Activated CD4-positive, alpha-beta T cell treated with anti-CD3 and anti-CD28 coated beads for 4 hours (primary cell): Measurements from ENCODE around the gene CLDN15.

Experiments
- DNase-seq, 2 donors: peaks; one replicate each; pipeline ENCODE4 v3.0.0-alpha.2; 2020

Gene CLDN15

DNA sequence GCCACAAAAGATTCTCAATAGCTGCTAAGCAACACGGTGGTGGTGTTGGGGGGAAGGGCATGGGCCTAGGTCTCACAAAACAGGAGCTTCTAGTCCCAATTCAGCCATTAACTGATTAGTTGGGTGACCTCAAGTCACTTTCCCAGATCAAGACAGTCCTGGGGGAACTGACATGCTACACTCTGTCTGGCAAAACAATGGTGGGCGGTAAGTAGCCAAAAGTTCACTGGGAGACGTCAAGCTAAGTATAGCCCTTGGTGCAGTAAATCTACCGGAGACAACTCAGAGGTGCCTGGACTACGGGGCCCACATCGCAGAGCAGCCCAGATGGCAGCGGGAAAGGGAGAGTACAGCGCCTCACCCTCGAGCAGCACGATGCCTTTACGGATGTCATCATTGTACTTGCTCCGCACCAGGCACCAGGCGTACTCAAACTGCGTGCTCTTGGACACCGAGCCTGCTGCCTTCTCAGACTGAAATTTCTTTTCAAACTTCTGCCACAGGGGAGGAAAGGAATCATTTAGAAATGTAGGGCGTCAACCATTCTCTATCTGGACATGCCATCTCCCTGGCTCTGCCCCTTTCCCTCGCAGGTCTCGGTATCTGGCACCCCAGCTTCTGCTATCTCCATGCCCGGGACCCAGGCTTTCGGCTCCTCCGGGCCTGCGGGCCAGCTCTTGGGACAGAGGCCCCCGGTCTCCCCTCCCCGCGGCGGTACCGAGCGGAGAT, 6.2 kb upstream of the CLDN15 start:
- no peak for DNase-seq

DNA sequence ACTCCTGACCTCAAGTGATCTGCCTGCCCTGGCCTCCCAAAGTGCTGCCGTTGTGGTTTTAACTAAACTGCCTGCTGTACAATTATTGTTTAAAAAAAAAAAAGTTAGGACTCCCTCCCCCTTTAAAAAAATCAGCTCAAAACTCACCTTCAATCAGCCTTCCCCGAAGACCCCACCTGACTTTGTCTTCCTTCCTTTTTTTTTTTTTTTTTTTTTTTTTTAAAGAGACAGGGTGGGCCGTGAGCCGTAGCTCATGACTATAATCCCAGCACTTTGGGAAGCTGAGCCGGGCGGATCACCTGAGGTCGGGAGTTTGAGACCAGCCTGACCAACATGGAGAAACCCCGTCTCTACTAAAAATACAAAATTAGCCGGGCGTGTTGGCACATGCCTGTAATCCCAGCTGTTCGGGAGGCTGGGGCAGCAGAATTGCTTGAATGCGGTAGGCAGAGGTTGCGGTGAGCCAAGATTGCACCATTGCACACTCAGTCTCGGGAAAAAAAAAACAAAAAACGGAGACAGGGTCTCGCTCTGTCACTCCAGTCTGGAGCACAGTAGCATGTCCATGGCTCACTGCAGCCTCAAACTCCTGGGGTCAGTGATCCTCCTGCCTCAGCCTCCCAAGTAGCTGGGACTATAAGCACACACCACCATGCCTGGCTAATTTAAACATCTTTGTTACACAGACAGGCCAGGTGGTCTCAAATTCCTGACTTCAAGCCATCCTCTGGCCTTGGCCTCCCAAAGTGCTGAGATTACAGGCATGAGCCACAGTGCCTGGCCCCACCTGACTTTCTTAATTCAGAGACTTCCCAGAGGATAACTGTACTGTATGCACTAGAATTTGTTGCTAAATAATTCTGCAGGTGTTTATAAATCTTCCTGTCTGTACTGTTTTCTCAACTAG, 4.1 kb upstream of the CLDN15 start:
- no peak for DNase-seq

DNA sequence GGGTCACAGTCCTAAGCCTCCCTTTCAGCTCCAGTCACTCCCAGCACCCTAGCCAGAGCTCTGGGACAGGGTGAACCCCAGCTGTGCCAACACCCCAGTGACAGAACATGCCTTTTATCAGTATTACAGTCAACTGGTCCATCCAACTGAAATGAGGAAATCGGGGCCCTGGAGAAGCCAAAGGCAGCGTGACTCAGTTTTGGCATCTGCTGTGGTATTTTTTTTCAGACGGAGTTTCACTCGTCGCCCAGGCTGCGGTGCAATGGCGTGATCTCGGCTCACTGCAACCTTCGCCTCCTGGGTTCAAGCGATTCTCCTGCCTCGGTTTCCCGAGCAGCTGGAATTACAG, 3.4 kb upstream of the CLDN15 start:
- no peak for DNase-seq

DNA sequence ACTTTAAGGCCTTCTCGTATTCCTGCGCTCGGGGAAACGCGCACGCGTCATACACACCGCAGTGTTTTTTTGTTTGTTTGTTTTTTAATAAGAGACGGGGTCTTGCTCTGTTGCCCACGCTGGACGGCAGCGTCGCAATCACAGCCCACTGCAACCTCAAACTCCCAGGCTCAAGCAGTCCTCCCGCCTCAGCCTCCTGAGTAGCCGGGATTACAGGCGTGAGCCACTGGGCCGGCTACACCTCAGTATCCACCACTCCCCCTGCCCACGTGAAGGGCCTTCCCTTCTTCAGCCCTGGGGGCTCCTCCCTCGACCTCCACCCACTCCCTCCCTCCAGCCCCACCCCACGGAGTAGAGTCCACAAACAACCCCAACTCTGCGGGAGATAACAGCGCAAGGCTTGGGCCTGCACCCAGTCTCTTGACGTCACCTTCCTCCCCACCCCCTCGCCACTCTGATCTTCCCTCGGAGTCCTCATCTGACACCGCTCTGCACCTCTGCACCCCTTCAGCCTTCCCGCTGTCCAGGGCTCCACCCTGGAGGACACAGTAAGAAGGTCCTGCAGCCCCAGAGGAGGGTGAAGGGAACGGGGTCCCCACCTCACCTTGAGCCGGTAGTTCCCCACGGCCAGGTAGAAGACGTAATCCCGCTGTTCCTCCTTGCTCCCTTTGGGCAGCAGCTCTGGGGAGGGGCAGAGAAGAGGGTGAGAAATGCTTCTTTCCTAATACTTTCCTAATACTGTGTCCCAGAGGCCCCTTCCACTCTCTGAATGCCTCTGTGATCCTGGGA, 2.8 kb upstream of the CLDN15 start:
- DNase-seq = no peak

GRCh38 chr7:101239951-101240220, 2.3 kb upstream of the CLDN15 start:
- no peak for DNase-seq

DNA sequence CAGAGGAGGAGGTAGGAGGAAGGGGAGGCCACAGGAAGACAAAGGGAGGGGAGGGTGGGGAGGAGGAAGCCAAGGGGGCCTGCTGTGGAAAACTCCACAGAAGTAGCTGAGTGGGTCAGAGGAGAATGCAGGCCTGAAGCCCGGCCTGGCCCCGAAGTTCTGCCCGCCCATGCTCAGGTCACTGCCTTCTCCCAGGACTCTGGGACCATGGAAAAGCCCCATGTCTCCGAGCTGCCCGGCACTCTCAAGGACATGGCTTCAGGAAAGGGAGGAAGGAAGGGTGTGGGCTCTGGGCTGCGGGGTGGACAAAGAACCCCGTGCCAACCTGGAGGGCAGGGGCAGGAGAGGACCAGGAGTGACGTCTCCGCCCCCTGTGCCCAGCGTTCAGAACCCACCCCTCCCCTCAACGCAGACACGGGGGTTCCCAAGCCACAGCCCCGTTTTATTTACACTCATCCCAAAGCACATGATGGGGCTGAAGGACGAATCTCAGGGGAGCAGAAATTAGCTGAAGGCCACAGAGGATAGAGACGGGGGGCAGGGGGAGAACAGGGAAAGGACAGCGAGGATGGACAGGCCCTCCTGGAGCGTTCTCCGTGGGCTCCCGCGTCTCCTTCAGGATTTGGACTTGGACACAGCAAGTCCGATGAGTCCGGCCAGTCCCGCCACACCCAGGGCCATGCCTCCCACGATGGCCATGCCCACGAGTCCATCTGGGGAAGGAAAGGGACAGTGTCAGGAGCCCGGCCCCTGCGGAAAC, 1.8 kb upstream of the CLDN15 start:
- DNase-seq = no peak

- DNase-seq = no peak
These were observed 902 bp upstream of the CLDN15 start for GRCh38 chr7:101238226-101239182.

- DNase-seq = no peak
These were observed 1.2 kb downstream of the CLDN15 start for GRCh38 chr7:101236292-101236835.

- no peak for DNase-seq
These were observed 2.1 kb downstream of the CLDN15 start for GRCh38 chr7:101235522-101235921.

- no peak for DNase-seq
These were observed 2.6 kb downstream of the CLDN15 start for GRCh38 chr7:101235050-101235449.

- DNase-seq = no peak
These were observed 3.0 kb downstream of the CLDN15 start for GRCh38 chr7:101234636-101235035.

DNA sequence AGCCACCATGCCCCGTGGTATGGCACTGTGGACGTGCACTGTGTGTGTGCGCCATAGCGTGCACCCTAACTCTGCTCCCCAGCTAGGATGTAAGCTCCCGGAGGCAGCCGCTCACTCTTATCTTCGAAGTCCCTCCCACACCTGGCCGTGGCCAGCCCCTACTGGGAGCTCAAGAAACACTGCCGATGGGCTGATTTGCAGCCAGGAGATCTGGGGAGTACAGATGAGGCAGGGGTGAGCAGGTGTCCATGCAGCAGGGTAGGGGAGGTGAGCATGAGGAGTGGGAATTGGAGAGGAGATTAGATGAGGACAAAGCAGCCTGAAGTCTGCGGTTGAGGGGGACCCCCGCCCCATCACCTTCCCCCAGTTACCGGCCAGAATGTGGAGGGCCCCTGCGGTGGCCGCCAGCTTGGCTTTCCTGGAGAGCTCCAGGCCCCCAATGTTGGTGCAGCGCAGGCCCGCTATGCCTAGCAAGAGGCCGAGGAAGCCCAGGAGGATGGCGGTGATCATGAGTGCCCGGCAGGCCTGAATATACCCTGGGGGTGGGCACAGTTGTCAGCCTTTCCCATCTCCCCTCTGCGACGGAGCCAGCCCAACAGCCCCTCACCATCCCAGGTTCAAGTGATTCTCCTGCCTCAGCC, 3.6 kb downstream of the CLDN15 start:
- DNase-seq = no peak

GRCh38 chr7:101232141-101232850, 5.3 kb downstream of the CLDN15 start:
- DNase-seq = no peak

DNA sequence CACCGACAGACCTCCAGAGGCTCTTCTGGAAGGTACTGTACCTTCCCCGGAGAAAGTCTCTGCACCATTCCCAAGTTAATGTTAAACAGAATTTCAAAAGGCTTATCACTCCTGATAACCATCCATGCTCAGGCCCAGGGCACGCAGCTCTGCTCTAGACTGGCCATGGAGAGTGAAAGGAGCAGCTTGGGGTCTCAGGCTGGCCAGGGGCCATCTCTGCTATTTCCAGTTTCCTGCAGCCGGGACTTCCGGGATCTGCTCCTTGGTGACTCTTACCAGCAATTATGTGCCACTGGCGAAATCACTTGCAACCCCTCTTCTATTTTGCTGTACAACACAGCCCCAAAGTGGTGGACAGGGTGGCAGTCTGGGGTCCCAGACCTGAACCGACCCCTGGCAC, 6.0 kb downstream of the CLDN15 start:
- no peak for DNase-seq

- DNase-seq = no peak
These were observed 10.9 kb downstream of the CLDN15 start for GRCh38 chr7:101226721-101227120.

DNA sequence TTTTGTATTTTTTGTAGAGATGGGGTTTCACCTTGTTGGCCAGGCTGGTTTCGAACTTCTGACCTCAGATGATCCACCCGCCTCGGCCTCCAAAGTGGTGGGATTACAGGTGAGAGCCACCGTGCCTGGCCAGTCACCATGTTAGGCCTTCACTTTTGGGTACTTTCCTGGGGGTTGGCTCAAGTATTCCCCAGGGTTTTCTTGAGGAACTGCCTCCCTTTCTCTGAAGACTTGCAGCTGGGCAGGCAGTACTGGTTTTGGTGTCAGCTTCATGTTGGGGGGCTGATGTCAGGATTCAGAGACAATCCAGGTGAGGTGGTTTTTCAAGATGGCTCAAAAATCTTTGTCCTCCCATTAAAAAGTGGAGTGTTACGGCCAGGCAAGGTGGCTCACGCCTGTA, 12.0 kb downstream of the CLDN15 start:
- DNase-seq = no peak

- DNase-seq = no peak
These were observed 14.1 kb downstream of the CLDN15 start for GRCh38 chr7:101223528-101223927.

- no peak for DNase-seq
These were observed 15.2 kb downstream of the CLDN15 start for GRCh38 chr7:101222275-101222830.

GRCh38 chr7:101220295-101220694, 17.3 kb downstream of the CLDN15 start:
- no peak for DNase-seq
